Measurements from ENCODE around the gene CCDC110. TPM values are rescaled to one million over a fixed set of nuclear protein-coding genes. Genes with fewer than 3 reads are reported as not detected.

The CCDC110 gene
- total and polyA plus RNA-seq, 9 of the 15 experiments (the other 6 are each of a cell fraction or from before 2014, with no cell fraction given) = 0.04 to 0.35 (median 0.07) TPM; not detected in 4

DNA sequence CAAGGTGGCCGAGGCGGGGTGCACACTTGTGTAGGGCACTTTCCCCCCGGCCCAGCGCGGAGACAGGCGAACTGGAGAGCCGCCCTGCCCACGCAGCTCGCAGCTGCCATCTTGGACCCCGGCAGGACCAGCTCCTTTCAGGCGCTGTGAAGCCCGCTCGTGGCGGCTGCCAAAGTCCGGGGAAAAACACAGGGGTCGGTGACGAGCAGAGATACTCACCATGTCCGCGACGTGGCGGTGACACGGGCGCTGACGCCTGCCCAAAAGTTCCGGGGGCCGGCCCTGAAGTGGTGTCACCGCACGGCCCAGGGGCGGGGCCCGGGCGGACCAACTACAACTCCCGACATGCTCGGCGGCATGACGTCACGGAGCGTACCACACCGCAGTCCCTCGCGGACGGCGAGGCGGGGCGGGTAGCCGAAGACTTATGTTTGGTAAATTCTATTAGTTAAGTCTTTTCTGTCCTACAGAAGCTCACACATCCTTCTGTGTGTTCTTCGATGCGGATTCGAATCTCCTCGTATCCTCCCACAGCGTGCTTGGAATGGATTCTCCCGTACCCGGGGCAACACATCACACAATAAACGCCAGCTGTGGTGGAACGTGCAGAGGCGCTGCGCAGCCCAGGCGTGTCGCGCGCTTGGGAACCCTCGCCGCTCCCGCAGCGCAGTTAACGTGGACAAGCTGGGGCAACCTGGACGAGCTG lies 45.7 kb downstream of the CCDC110 start, which contains the start of gene UFSP2:
TSS of gene UFSP2 (minus strand) at position 318 of the 706 bp plus-strand sequence. CDS start at position 222, 96 bp downstream.
- peak; percentile 93 for FAIRE-seq
- Histone ChIP-seq H4K20me1 (replicated peaks; ENCODE audit: control insufficient read depth, insufficient read depth, low read length) (no peaks in the 10 kb centered on the region), H3K4me1 (replicated peaks in 1 of 2; ENCODE audit: control insufficient read depth in 2 of 2, insufficient read depth in 2 of 2, low read length in 2 of 2) (peaks cover 0 to 7% of the 10 kb centered on the region in 2 experiments; a peak in 2 of 5 replicates), H3K9me3 (replicated peaks; ENCODE audit: control insufficient read depth, insufficient read depth, low read depth, low read length) (peaks cover 4% of the 10 kb centered on the region; the same call in 1 of the 2 replicates), H3K4me3 (peak within 1 kb of the TSS; percentile 74), H3K36me3 (ENCODE audit: control insufficient read depth, insufficient read depth, low read length) (peaks cover 14% of the 10 kb centered on the region; the same call in 2 of the 3 replicates), H2AFZ (ENCODE audit: low read depth, low read length) (peak within 1 kb of the TSS; percentile 100), H3K9ac (ENCODE audit: insufficient read depth in 1 of 2, low read depth in 2 of 2, low read length in 2 of 2) (peak within 1 kb of the TSS; percentile 95 to 98), H3K79me2 (ENCODE audit: control insufficient read depth, insufficient read depth, low read length) (peaks cover 24% of the 10 kb centered on the region), H3K27me3 (ENCODE audit: control insufficient read depth in 2 of 2, insufficient read depth in 2 of 2, low read length in 2 of 2) (no peaks in the 10 kb centered on the region), H3K9me1 (ENCODE audit: control insufficient read depth, insufficient read depth, low read length) (no peaks in the 10 kb centered on the region), H3K27ac (ENCODE audit: extremely low read depth, low read depth, low read length) (peak within 1 kb of the TSS; percentile 98), H3K4me2 (ENCODE audit: insufficient read depth, low read length) (peak within 1 kb of the TSS; percentile 95)
- in situ Hi-C loops (cut with MboI) (no loop called here), intact Hi-C loops (cut with micrococcal nuclease) (no loop called here)
- CTCF ChIA-PET (ENCODE audit: low intra/inter-chr PET ratio) = no interaction called here
- BruUV-seq (replicated peaks) = no TSS peak
- POLR2A ChIA-PET = interaction anchor here (1.4 to 2.0 kb wide), 2 partner anchors 13 to 29 kb away, joined by 3 to 5 read pairs; partner anchors contain the start of gene ANKRD37
- ATAC-seq = peak; percentile 92
- peak; percentile 91 to 93 (median 92) for DNase-seq (ENCODE audit: extremely low read depth in 1 of 4, low spot score in 3 of 4)
- under 1% methylated on average over 61 of the region's 66 CpGs for WGBS (ENCODE audit: insufficient coverage, low coverage, missing lambda C conversion rate)
- TF ChIP-seq, protein P1, sequence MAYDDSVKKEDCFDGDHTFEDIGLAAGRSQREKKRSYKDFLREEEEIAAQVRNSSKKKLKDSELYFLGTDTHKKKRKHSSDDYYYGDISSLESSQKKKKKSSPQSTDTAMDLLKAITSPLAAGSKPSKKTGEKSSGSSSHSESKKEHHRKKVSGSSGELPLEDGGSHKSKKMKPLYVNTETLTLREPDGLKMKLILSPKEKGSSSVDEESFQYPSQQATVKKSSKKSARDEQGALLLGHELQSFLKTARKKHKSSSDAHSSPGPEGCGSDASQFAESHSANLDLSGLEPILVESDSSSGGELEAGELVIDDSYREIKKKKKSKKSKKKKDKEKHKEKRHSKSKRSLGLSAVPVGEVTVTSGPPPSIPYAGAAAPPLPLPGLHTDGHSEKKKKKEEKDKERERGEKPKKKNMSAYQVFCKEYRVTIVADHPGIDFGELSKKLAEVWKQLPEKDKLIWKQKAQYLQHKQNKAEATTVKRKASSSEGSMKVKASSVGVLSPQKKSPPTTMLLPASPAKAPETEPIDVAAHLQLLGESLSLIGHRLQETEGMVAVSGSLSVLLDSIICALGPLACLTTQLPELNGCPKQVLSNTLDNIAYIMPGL (CRISPR knock-in tag; IDR thresholded peaks at IDR 0.05) = no peak
- TF ChIP-seq, protein P2, sequence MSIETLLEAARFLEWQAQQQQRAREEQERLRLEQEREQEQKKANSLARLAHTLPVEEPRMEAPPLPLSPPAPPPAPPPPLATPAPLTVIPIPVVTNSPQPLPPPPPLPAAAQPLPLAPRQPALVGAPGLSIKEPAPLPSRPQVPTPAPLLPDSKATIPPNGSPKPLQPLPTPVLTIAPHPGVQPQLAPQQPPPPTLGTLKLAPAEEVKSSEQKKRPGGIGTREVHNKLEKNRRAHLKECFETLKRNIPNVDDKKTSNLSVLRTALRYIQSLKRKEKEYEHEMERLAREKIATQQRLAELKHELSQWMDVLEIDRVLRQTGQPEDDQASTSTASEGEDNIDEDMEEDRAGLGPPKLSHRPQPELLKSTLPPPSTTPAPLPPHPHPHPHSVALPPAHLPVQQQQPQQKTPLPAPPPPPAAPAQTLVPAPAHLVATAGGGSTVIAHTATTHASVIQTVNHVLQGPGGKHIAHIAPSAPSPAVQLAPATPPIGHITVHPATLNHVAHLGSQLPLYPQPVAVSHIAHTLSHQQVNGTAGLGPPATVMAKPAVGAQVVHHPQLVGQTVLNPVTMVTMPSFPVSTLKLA (conservative IDR thresholded peaks at IDR 0.05) = peak; percentile 95 to 98
- TF ChIP-seq, protein P3, sequence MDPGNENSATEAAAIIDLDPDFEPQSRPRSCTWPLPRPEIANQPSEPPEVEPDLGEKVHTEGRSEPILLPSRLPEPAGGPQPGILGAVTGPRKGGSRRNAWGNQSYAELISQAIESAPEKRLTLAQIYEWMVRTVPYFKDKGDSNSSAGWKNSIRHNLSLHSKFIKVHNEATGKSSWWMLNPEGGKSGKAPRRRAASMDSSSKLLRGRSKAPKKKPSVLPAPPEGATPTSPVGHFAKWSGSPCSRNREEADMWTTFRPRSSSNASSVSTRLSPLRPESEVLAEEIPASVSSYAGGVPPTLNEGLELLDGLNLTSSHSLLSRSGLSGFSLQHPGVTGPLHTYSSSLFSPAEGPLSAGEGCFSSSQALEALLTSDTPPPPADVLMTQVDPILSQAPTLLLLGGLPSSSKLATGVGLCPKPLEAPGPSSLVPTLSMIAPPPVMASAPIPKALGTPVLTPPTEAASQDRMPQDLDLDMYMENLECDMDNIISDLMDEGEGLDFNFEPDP (CRISPR knock-in tag; IDR thresholded peaks at IDR 0.05) = no peak
- TF ChIP-seq ZNF224 (CRISPR knock-in tag; IDR thresholded peaks at IDR 0.05) = no peak
- TF ChIP-seq STAT5B (CRISPR knock-in tag; IDR thresholded peaks at IDR 0.05) = no peak
- TF ChIP-seq, protein P4, sequence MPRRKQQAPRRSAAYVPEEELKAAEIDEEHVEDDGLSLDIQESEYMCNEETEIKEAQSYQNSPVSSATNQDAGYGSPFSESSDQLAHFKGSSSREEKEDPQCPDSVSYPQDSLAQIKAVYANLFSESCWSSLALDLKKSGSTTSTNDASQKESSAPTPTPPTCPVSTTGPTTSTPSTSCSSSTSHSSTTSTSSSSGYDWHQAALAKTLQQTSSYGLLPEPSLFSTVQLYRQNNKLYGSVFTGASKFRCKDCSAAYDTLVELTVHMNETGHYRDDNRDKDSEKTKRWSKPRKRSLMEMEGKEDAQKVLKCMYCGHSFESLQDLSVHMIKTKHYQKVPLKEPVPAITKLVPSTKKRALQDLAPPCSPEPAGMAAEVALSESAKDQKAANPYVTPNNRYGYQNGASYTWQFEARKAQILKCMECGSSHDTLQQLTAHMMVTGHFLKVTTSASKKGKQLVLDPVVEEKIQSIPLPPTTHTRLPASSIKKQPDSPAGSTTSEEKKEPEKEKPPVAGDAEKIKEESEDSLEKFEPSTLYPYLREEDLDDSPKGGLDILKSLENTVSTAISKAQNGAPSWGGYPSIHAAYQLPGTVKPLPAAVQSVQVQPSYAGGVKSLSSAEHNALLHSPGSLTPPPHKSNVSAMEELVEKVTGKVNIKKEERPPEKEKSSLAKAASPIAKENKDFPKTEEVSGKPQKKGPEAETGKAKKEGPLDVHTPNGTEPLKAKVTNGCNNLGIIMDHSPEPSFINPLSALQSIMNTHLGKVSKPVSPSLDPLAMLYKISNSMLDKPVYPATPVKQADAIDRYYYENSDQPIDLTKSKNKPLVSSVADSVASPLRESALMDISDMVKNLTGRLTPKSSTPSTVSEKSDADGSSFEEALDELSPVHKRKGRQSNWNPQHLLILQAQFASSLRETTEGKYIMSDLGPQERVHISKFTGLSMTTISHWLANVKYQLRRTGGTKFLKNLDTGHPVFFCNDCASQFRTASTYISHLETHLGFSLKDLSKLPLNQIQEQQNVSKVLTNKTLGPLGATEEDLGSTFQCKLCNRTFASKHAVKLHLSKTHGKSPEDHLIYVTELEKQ (CRISPR knock-in tag; IDR thresholded peaks at IDR 0.05) = no peak
- TF ChIP-seq, protein P5, sequence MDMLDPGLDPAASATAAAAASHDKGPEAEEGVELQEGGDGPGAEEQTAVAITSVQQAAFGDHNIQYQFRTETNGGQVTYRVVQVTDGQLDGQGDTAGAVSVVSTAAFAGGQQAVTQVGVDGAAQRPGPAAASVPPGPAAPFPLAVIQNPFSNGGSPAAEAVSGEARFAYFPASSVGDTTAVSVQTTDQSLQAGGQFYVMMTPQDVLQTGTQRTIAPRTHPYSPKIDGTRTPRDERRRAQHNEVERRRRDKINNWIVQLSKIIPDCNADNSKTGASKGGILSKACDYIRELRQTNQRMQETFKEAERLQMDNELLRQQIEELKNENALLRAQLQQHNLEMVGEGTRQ (CRISPR knock-in tag; IDR thresholded peaks at IDR 0.05) = no peak
- TF ChIP-seq, protein P6, sequence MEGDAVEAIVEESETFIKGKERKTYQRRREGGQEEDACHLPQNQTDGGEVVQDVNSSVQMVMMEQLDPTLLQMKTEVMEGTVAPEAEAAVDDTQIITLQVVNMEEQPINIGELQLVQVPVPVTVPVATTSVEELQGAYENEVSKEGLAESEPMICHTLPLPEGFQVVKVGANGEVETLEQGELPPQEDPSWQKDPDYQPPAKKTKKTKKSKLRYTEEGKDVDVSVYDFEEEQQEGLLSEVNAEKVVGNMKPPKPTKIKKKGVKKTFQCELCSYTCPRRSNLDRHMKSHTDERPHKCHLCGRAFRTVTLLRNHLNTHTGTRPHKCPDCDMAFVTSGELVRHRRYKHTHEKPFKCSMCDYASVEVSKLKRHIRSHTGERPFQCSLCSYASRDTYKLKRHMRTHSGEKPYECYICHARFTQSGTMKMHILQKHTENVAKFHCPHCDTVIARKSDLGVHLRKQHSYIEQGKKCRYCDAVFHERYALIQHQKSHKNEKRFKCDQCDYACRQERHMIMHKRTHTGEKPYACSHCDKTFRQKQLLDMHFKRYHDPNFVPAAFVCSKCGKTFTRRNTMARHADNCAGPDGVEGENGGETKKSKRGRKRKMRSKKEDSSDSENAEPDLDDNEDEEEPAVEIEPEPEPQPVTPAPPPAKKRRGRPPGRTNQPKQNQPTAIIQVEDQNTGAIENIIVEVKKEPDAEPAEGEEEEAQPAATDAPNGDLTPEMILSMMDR (IDR thresholded peaks at IDR 0.05 in 2 of 3, conservative IDR thresholded peaks at IDR 0.05 in 1 of 3; ENCODE audit: insufficient read depth in 2 of 3, low read depth in 1 of 3, low read length in 3 of 3) = no peak; a peak in 1 of 6 replicates

All from K562 (cell line).